ENCODE data around the gene ASTL. TPM values are rescaled to one million over a fixed set of nuclear protein-coding genes. Genes with fewer than 3 reads are reported as not detected.

Gene ASTL
- total and polyA plus RNA-seq, 2 donors (not counting 3 experiments of a cell fraction or from before 2014, with no cell fraction given), result not detected

- H3K9ac ChIP-seq (replicated peaks; ENCODE audit: extremely low read depth, insufficient read depth, low read length), result no peak overlapping the region
- H4K20me1 ChIP-seq (replicated peaks; ENCODE audit: control insufficient read depth, extremely low read depth, insufficient read depth, low read length), result no peaks in the 10 kb centered on the region
- H3K4me2 ChIP-seq (ENCODE audit: insufficient read depth, low read length), result no peak overlapping the region
- BruUV-seq (replicated peaks), result no TSS peak
- H3K9me1 ChIP-seq (replicated peaks; ENCODE audit: control insufficient read depth, extremely low read depth, insufficient read depth, low read length), result no peaks in the 10 kb centered on the region
- H3K27ac ChIP-seq (ENCODE audit: insufficient read depth, low read depth, low read length), result no peak overlapping the region
- no peak overlapping the region for H2AFZ ChIP-seq (ENCODE audit: low read depth, low read length)
- dilution Hi-C loops (cut with MboI; ENCODE audit: extremely low pct_ligation_motif_present, low sequenced_read_pairs), result no loop called here
- intact Hi-C loops (cut with micrococcal nuclease), result no loop called here
- no peaks in the 10 kb centered on the region for H3K4me1 ChIP-seq (ENCODE audit: control insufficient read depth, extremely low read depth, insufficient read depth, low read length)
- DNase-seq (ENCODE audit: low read depth, low spot score) (no peak), FAIRE-seq (no peak)
- no peak overlapping the region for H3K4me3 ChIP-seq (replicated peaks in 1 of 3; ENCODE audit: insufficient read depth in 1 of 3, low read depth in 1 of 3, low read length in 3 of 3)
- no peaks in the 10 kb centered on the region for H3K9me3 ChIP-seq (replicated peaks; ENCODE audit: control insufficient read depth, insufficient read depth, low read length)
- TF ChIP-seq POLR2AphosphoS5 (IDR thresholded peaks at IDR 0.05; ENCODE audit: insufficient read depth, low read depth, low read length), result no peak
- TF ChIP-seq FOS (IDR thresholded peaks at IDR 0.05; ENCODE audit: borderline replicate concordance, insufficient read depth, low read length), result no peak
- H3K79me2 ChIP-seq (ENCODE audit: control insufficient read depth, insufficient read depth, low read length), result no peaks in the 10 kb centered on the region
- H3K36me3 ChIP-seq (ENCODE audit: control insufficient read depth in 2 of 2, extremely low read depth in 1 of 2, insufficient read depth in 2 of 2, low read length in 2 of 2), result no peaks in the 10 kb centered on the region
- peaks cover 0 to 3% of the 10 kb centered on the region in 2 experiments for H3K27me3 ChIP-seq (ENCODE audit: control insufficient read depth in 2 of 2, insufficient read depth in 2 of 2, low read length in 2 of 2)
- ChIA-PET POLR2A (no interaction called here), CTCF (interaction anchor here (0.9 kb wide), 1 partner anchor 142 kb away, joined by 3 read pairs; no protein-coding TSS in a partner anchor)
Observed at GRCh38 chr2:96135171-96135570, 3.1 kb downstream of the ASTL start.

- BruUV-seq (replicated peaks), result no TSS peak
- peaks cover 0 to 3% of the 10 kb centered on the region in 2 experiments for H3K27me3 ChIP-seq (ENCODE audit: control insufficient read depth in 2 of 2, insufficient read depth in 2 of 2, low read length in 2 of 2)
- intact Hi-C loops (cut with micrococcal nuclease) (no loop called here), dilution Hi-C loops (cut with MboI; ENCODE audit: extremely low pct_ligation_motif_present, low sequenced_read_pairs) (no loop called here)
- no peak overlapping the region for H3K9ac ChIP-seq (replicated peaks; ENCODE audit: extremely low read depth, insufficient read depth, low read length)
- no peaks in the 10 kb centered on the region for H3K4me1 ChIP-seq (ENCODE audit: control insufficient read depth, extremely low read depth, insufficient read depth, low read length)
- no peaks in the 10 kb centered on the region for H3K36me3 ChIP-seq (ENCODE audit: control insufficient read depth in 2 of 2, extremely low read depth in 1 of 2, insufficient read depth in 2 of 2, low read length in 2 of 2)
- no peaks in the 10 kb centered on the region for H4K20me1 ChIP-seq (replicated peaks; ENCODE audit: control insufficient read depth, extremely low read depth, insufficient read depth, low read length)
- TF ChIP-seq POLR2A (IDR thresholded peaks at IDR 0.05; ENCODE audit: low read depth, low read length), result no peak
- no peak for TF ChIP-seq EZH2 (IDR thresholded peaks at IDR 0.05; ENCODE audit: borderline replicate concordance, low read depth, low read length, severe bottlenecking)
- TF ChIP-seq MAX (IDR thresholded peaks at IDR 0.05; ENCODE audit: insufficient read depth, insufficient read length), result no peak
- TF ChIP-seq POLR2AphosphoS5 (IDR thresholded peaks at IDR 0.05; ENCODE audit: insufficient read depth, low read depth, low read length), result no peak
- no peak for TF ChIP-seq MYC (IDR thresholded peaks at IDR 0.05; ENCODE audit: low read depth, low read length)
- no peak for TF ChIP-seq GATA2 (IDR thresholded peaks at IDR 0.05; ENCODE audit: insufficient read depth, insufficient read length, low read depth, low read length)
- no peak for TF ChIP-seq CTCF (IDR thresholded peaks at IDR 0.05; ENCODE audit: extremely low read depth in 1 of 2, insufficient read depth in 1 of 2, low read depth in 1 of 2, low read length in 2 of 2)
- TF ChIP-seq JUN (IDR thresholded peaks at IDR 0.05; ENCODE audit: borderline replicate concordance, insufficient read depth, insufficient read length, low read depth), result no peak
- no peak for TF ChIP-seq FOS (IDR thresholded peaks at IDR 0.05; ENCODE audit: borderline replicate concordance, insufficient read depth, low read length)
- H3K9me1 ChIP-seq (replicated peaks; ENCODE audit: control insufficient read depth, extremely low read depth, insufficient read depth, low read length), result no peaks in the 10 kb centered on the region
- ChIA-PET CTCF (interaction anchor here (1.8 kb wide), 1 partner anchor 17 kb away, joined by 5 read pairs; no protein-coding TSS in a partner anchor), POLR2A (no interaction called here)
- DNase-seq (ENCODE audit: low read depth, low spot score) (no peak), FAIRE-seq (no peak)
- H3K27ac ChIP-seq (ENCODE audit: insufficient read depth, low read depth, low read length), result no peak overlapping the region
- no peak overlapping the region for H2AFZ ChIP-seq (ENCODE audit: low read depth, low read length)
- H3K4me2 ChIP-seq (ENCODE audit: insufficient read depth, low read length), result no peak overlapping the region
- no peaks in the 10 kb centered on the region for H3K79me2 ChIP-seq (ENCODE audit: control insufficient read depth, insufficient read depth, low read length)
- H3K9me3 ChIP-seq (replicated peaks; ENCODE audit: control insufficient read depth, insufficient read depth, low read length), result no peaks in the 10 kb centered on the region
- no peak overlapping the region for H3K4me3 ChIP-seq (replicated peaks in 1 of 3; ENCODE audit: insufficient read depth in 1 of 3, low read depth in 1 of 3, low read length in 3 of 3)
Observed at GRCh38 chr2:96134421-96134820, 3.9 kb downstream of the ASTL start.

Measured in endothelial cell of umbilical vein (primary cell).